ENCODE results near the gene TNFRSF1A. TPM values are rescaled to one million over a fixed set of nuclear protein-coding genes. Genes with fewer than 3 reads are reported as not detected.

Gene TNFRSF1A
- polyA plus RNA-seq, 2 of the 4 experiments (the other 2 are of a cell fraction): 416 to 460 TPM

- TF ChIP-seq MAFK (IDR thresholded peaks at IDR 0.05; ENCODE audit: partially characterized antibody) (no peak), REST (IDR thresholded peaks at IDR 0.05) (no peak), CEBPB (IDR thresholded peaks at IDR 0.05) (no peak), CHD2 (IDR thresholded peaks at IDR 0.05; ENCODE audit: low read length, partially characterized antibody) (peak; percentile 14), POLR2AphosphoS2 (conservative IDR thresholded peaks at IDR 0.05; ENCODE audit: low read length) (peak; percentile 86; the same call in 1 of the 2 replicates), ZC3H11A (IDR thresholded peaks at IDR 0.05) (no peak)
Observed at GRCh38 chr12:6310771-6311610, 30.9 kb downstream of the TNFRSF1A start (continued).

GRCh38 chr12:6307529-6307928 is 34.3 kb downstream of the TNFRSF1A start:
- ChIA-PET CTCF (interaction anchor here (0.5 to 5.4 kb wide), 6 partner anchors 9 to 158 kb away, joined by 3 to 29 read pairs (median 6); no protein-coding TSS in a partner anchor), POLR2A (no interaction called here)
- TF ChIP-seq EHMT2 (IDR thresholded peaks at IDR 0.05; ENCODE audit: low read depth): no peak
- peak; percentile 84; the same call in 1 of the 2 replicates for TF ChIP-seq POLR2AphosphoS2 (conservative IDR thresholded peaks at IDR 0.05; ENCODE audit: low read length)
- H3K4me3 ChIP-seq: no peak overlapping the region
- DNase-seq (ENCODE audit: low read depth in 1 of 2, low spot score in 1 of 2) (no peak), FAIRE-seq (no peak), ATAC-seq (no peak)
- H3K4me2 ChIP-seq: no peak overlapping the region
- no peaks in the 10 kb centered on the region for H3K9me3 ChIP-seq
- no peak overlapping the region for H3K27ac ChIP-seq
- 80% methylated on average over 5 of the region's 5 CpGs for WGBS (ENCODE audit: missing lambda C conversion rate)
- H3K4me1 ChIP-seq: peaks cover 4% of the 10 kb centered on the region; the same call in 2 of the 3 replicates

DNA sequence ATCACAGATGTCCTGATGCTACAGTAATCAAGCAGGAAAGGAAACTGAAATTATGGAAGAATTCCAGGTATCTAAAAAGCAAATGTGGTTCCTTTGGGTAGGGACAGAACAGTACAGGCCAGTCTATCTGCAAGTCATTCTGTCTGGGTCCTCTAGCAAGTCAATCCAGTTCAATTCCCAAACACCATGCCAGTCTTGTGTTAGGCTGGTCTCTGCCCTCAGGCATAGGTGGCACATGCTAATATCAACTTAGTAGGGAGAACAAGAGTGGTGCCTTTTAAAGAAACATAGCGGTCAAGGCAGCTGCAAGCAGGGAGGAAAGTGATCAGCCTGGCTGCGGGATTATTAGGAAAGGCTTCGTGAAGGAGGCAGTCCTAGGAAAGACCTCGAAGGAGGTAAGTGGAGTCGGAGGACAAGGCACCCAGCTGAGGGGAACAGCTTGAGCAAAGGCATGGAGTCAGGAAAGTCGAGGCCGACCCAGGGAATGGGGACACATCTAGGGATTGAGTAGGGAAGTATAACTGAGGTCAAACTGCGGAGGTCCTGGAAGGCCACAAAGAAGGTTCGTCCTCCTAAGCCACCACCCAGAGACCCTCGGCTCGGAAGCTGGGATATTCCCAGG is 35.2 kb downstream of the TNFRSF1A start:
- H3K4me1 ChIP-seq: no peaks in the 10 kb centered on the region
- DNase-seq (ENCODE audit: low read depth in 1 of 2, low spot score in 1 of 2) (no peak), FAIRE-seq (no peak), ATAC-seq (no peak)
- TF ChIP-seq GATA3 (IDR thresholded peaks at IDR 0.05; ENCODE audit: borderline replicate concordance) (no peak), MAZ (IDR thresholded peaks at IDR 0.05; ENCODE audit: borderline replicate concordance, low read depth, low read length) (no peak), CTCF (IDR thresholded peaks at IDR 0.05) (no peak), RAD21 (conservative IDR thresholded peaks at IDR 0.05 in 1 of 2, IDR thresholded peaks at IDR 0.05 in 1 of 2) (no peak), REST (IDR thresholded peaks at IDR 0.05) (no peak)
- WGBS (ENCODE audit: missing lambda C conversion rate): 86% methylated on average over 11 of the region's 11 CpGs
- CTCF ChIA-PET: interaction anchor here (0.9 to 5.4 kb wide), 5 partner anchors 9 to 159 kb away, joined by 3 to 29 read pairs (median 7); no protein-coding TSS in a partner anchor
- H3K4me2 ChIP-seq: no peak overlapping the region
- no peaks in the 10 kb centered on the region for H3K9me3 ChIP-seq
- POLR2A ChIA-PET: no interaction called here
- no peak overlapping the region for H3K4me3 ChIP-seq
- no peak overlapping the region for H3K27ac ChIP-seq
